Keratinocyte (primary cell): ENCODE results near the gene FNTB. TPM values are rescaled to one million over a fixed set of nuclear protein-coding genes. Genes with fewer than 3 reads are reported as not detected.

Experiments
- DNase-seq: peaks from one replicate; pipeline ENCODE4 v3.0.0-alpha.2; 2011; ENCODE audit warnings: low read depth, missing footprints, low spot score
- FAIRE-seq: peaks from 2 replicates; lab custom pipeline; 2011; peaks lifted over from hg19 to GRCh38; lab: Jason Lieb, UNC
- H2AFZ ChIP-seq: 2 replicates; pipeline ENCODE4 v1.6.0; 2012; ENCODE audit warnings: low read length, control low read depth, inconsistent platforms; ENCODE audit not compliant: control insufficient read depth
- H3K27ac ChIP-seq: 2 replicates; pipeline ENCODE4 v1.5.1; 2011; ENCODE audit warnings: low read length; ENCODE audit not compliant: control insufficient read depth, insufficient read depth
- H3K27me3 ChIP-seq: 3 replicates; pipeline ENCODE4 v1.6.0; 2011; ENCODE audit warnings: low read length; ENCODE audit not compliant: control insufficient read depth, insufficient read depth; ENCODE audit errors: extremely low read depth
- H3K36me3 ChIP-seq, 2 experiments: 2 replicates in 1 of 2; 3 replicates in 1 of 2; pipeline ENCODE4 v1.5.1; 2011; ENCODE audit warnings: low read length in 2 of 2, mild to moderate bottlenecking in 1 of 2; ENCODE audit not compliant: control insufficient read depth in 2 of 2, insufficient read depth in 2 of 2; ENCODE audit errors: extremely low read depth in 1 of 2
- H3K4me1 ChIP-seq: 3 replicates; pipeline ENCODE4 v1.5.1; 2011; ENCODE audit warnings: low read length; ENCODE audit not compliant: control insufficient read depth, insufficient read depth; ENCODE audit errors: extremely low read depth
- H3K4me2 ChIP-seq: 3 replicates; pipeline ENCODE4 v1.6.0; 2011; ENCODE audit warnings: low read depth, low read length; ENCODE audit not compliant: control insufficient read depth, insufficient read depth; ENCODE audit errors: extremely low read depth
- H3K4me3 ChIP-seq, 3 experiments: fragments of 200-600 bp in 1 of 3; sonication (generic) in 1 of 3; 2 replicates in 2 of 3; 3 replicates in 1 of 3; pipeline ENCODE4 v1.5.1; 2011 to 2016; ENCODE audit warnings: low read length in 3 of 3, mild to moderate bottlenecking in 3 of 3, control low read depth in 2 of 3, inconsistent platforms in 1 of 3, low read depth in 1 of 3, mixed read lengths in 1 of 3, mixed run types in 1 of 3, moderate library complexity in 1 of 3; ENCODE audit not compliant: control insufficient read depth in 2 of 3, insufficient read depth in 2 of 3; ENCODE audit errors: extremely low read depth in 1 of 3
- H3K79me2 ChIP-seq: 2 replicates; pipeline ENCODE4 v1.6.0; 2012; ENCODE audit warnings: low read length; ENCODE audit not compliant: control insufficient read depth, insufficient read depth
- H3K9ac ChIP-seq: 3 replicates; pipeline ENCODE4 v1.6.0; 2011; ENCODE audit warnings: low read length; ENCODE audit not compliant: control insufficient read depth, insufficient read depth; ENCODE audit errors: extremely low read depth
- H3K9me1 ChIP-seq: 3 replicates; pipeline ENCODE4 v1.6.0; 2011; ENCODE audit warnings: low read length; ENCODE audit not compliant: control insufficient read depth, insufficient read depth; ENCODE audit errors: extremely low read depth
- H3K9me3 ChIP-seq: 2 replicates; pipeline ENCODE4 v1.5.1; 2012; ENCODE audit warnings: low read depth, low read length; ENCODE audit not compliant: control insufficient read depth
- H4K20me1 ChIP-seq: 3 replicates; pipeline ENCODE4 v1.6.0; 2011; ENCODE audit warnings: low read length; ENCODE audit not compliant: control insufficient read depth, insufficient read depth; ENCODE audit errors: extremely low read depth
- CTCF ChIP-seq, 3 experiments: IDR thresholded peaks in 1 of 3; conservative IDR thresholded peaks in 1 of 3; optimal IDR thresholded peaks in 1 of 3; 2 replicates in 2 of 3; 3 replicates in 1 of 3; pipeline versions ENCODE3 to v1.5.1; 2011; ENCODE audit warnings: low read length in 3 of 3, mild to moderate bottlenecking in 3 of 3, moderate library complexity in 2 of 3, control low read depth in 1 of 3, inconsistent platforms in 1 of 3; ENCODE audit not compliant: insufficient read depth in 2 of 3; ENCODE audit errors: extremely low read depth in 1 of 3
- EZH2 ChIP-seq: IDR thresholded peaks from one replicate; pipeline ENCODE4 v1.6.1; 2012; ENCODE audit warnings: inconsistent platforms, mild to moderate bottlenecking, low read length, moderate library complexity
- dilution Hi-C: fragments of 300-500 bp; cut with MboI; formaldehyde crosslinking; loops from one replicate; pipeline ENCODE4 v1.7.0; 2020; ENCODE audit warnings: low sequenced_read_pairs; ENCODE audit not compliant: extremely low pct_ligation_motif_present
- polyA plus RNA-seq, 5 experiments: library from polyadenylated mRNA; depleted of rRNA in 3 of 5; stranded (reverse) in 3 of 5; stranded (forward) in 1 of 5; unstranded in 1 of 5; fragments of >200 nt; gene quantifications; 1 replicate in 1 of 5; 2 replicates in 3 of 5; 3 replicates in 1 of 5; pipeline versions ENCODE4 v1.2.1 to v1.2.3, GENCODE V29; 2011 to 2012; ENCODE audit warnings: missing spikeins in 2 of 5, low read depth in 1 of 5, low replicate concordance in 1 of 5

Gene FNTB
- polyA plus RNA-seq, 1 donor (not counting 4 experiments of a cell fraction or from before 2014, with no cell fraction given): 10.1 TPM

GRCh38 chr14:64942531-64943111 lies 44.1 kb upstream of the FNTB start, which contains the start of gene GPX2:
Gene GPX2 (minus strand): TSS chr14:64942745. CDS start chr14:64942726, 19 bp downstream.
- TF ChIP-seq EZH2 (no peak), CTCF (optimal IDR thresholded peaks at IDR 0.05 in 1 of 3, IDR thresholded peaks at IDR 0.05 in 1 of 3, conservative IDR thresholded peaks at IDR 0.05 in 1 of 3; ENCODE audit: extremely low read depth in 1 of 3, insufficient read depth in 2 of 3, low read length in 3 of 3) (no peak)
- Histone ChIP-seq H3K4me1 (peaks cover 16% of the 10 kb centered on the region), H4K20me1 (no peaks in the 10 kb centered on the region), H3K79me2 (peaks cover 4% of the 10 kb centered on the region), H3K36me3 (peaks cover 0 to 14% of the 10 kb centered on the region in 2 experiments), H3K9ac (peak within 1 kb of the TSS; percentile 76), H3K9me3 (no peaks in the 10 kb centered on the region), H3K4me3 (peak within 1 kb of the TSS; percentile 30 to 66 (median 50)), H2AFZ (peak within 1 kb of the TSS; percentile 79), H3K4me2 (peak within 1 kb of the TSS; percentile 79), H3K9me1 (no peaks in the 10 kb centered on the region), H3K27ac (peak within 1 kb of the TSS; percentile 88), H3K27me3 (no peaks in the 10 kb centered on the region)
- DNase-seq (peak; percentile 32), FAIRE-seq (peak; percentile 94)
- dilution Hi-C loops: no loop called here

- H4K20me1 ChIP-seq: no peaks in the 10 kb centered on the region
- H3K27ac ChIP-seq: no peak overlapping the region
- peaks cover 0 to 14% of the 10 kb centered on the region in 2 experiments for H3K36me3 ChIP-seq
Observed at GRCh38 chr14:64943556-64943955, 43.1 kb upstream of the FNTB start.

More at GRCh38 chr14:64943556-64943955, 43.1 kb upstream of the FNTB start:
- no peak for DNase-seq
- dilution Hi-C loops: no loop called here
- Histone ChIP-seq H3K9ac (no peak overlapping the region), H3K9me3 (no peaks in the 10 kb centered on the region), H3K27me3 (no peaks in the 10 kb centered on the region), H3K4me3 (no peak overlapping the region), H2AFZ (no peak overlapping the region), H3K4me1 (peaks cover 16% of the 10 kb centered on the region), H3K9me1 (no peaks in the 10 kb centered on the region), H3K4me2 (no peak overlapping the region), H3K79me2 (peaks cover 4% of the 10 kb centered on the region)
- no peak for TF ChIP-seq EZH2
- no peak for TF ChIP-seq CTCF (optimal IDR thresholded peaks at IDR 0.05 in 1 of 3, IDR thresholded peaks at IDR 0.05 in 1 of 3, conservative IDR thresholded peaks at IDR 0.05 in 1 of 3; ENCODE audit: extremely low read depth in 1 of 3, insufficient read depth in 2 of 3, low read length in 3 of 3)
- FAIRE-seq: no peak
